HUES48 (cell line): ENCODE results near the gene OR11L1.

Experiments used
- H3K27ac ChIP-seq: one replicate; pipeline ENCODE4 v1.7.0; 2013; ENCODE audit warnings: low read depth, low read length, inconsistent platforms
- H3K27me3 ChIP-seq: 2 replicates; pipeline ENCODE4 v1.6.1; 2013; ENCODE audit warnings: mild to moderate bottlenecking, low read length; ENCODE audit not compliant: control insufficient read depth, insufficient read depth
- H3K36me3 ChIP-seq: 2 replicates; pipeline ENCODE4 v1.6.1; 2013; ENCODE audit warnings: low read length; ENCODE audit not compliant: control insufficient read depth, insufficient read depth
- H3K4me1 ChIP-seq: 2 replicates; pipeline ENCODE4 v1.6.1; 2013; ENCODE audit warnings: mild to moderate bottlenecking, low read length; ENCODE audit not compliant: control insufficient read depth, insufficient read depth
- H3K4me3 ChIP-seq: 2 replicates; pipeline ENCODE4 v1.5.1; 2013; ENCODE audit warnings: mild to moderate bottlenecking, low read depth, low read length
- H3K9ac ChIP-seq: 2 replicates; pipeline ENCODE4 v1.6.1; 2013; ENCODE audit warnings: mild to moderate bottlenecking, low read depth, low read length, moderate library complexity
- H3K9me3 ChIP-seq: 2 replicates; pipeline ENCODE4 v1.6.1; 2013; ENCODE audit warnings: low read length; ENCODE audit not compliant: control insufficient read depth, insufficient read depth

OR11L1 gene

DNA sequence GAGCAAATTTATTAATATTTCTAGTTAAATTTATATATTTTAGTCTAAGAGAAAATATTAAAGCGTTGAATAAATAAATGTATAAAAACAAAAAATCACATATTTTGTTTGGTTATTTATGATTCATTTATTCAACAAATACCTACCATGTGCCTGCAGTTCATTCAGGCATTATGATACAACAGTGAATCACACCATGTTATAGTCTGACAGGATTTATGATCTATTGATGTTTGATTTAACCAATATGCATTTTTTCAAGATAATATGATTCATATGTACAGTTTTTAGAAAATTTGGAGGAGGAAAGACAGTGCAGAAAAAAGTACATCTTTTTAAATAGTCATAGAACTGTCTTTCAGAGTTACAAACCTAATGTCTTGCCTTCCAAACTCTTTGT lies 7.9 kb upstream of the OR11L1 start:
- Histone ChIP-seq H3K4me1 (peaks cover 6% of the 10 kb centered on the region), H3K36me3 (no peaks in the 10 kb centered on the region), H3K27ac (no peak overlapping the region), H3K27me3 (no peaks in the 10 kb centered on the region), H3K9ac (no peak overlapping the region), H3K9me3 (no peaks in the 10 kb centered on the region), H3K4me3 (no peak overlapping the region)

DNA sequence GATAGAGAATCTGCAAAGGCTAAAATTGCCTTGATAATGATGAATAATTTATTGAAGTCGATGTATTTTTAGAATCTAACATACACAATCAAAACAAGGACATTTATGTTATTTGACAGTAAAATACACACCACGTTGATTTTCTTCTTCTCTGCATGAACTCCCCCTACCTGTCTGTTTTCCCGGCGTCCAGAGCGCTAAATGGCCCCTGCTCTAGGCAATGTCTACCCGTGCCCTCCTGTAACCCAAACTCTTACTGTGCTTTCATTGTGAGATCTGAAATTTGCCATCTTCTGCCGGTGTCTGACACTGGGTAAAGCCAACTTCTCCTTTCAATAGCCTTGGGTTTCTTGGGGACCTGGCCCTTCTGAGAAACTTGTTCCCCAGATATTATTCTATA lies 6.7 kb upstream of the OR11L1 start:
- Histone ChIP-seq H3K4me3 (no peak overlapping the region), H3K36me3 (no peaks in the 10 kb centered on the region), H3K27me3 (no peaks in the 10 kb centered on the region), H3K9ac (no peak overlapping the region), H3K27ac (no peak overlapping the region), H3K9me3 (no peaks in the 10 kb centered on the region), H3K4me1 (peaks cover 13% of the 10 kb centered on the region)

DNA sequence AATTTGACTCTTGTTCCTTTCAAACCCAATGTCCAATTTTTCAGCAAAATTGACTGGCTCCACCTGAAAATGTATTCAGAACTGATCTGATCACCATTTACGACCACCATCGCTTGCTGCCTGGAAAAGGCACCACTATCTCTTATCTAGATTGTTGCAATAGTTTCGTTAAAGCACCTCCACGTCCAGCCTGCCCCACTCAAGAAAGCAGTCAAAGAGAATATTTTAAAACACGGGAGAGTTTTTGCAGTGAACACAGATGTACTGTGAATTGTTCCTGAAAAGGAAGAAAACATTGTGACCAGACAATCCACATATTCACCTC lies 4.0 kb upstream of the OR11L1 start:
- Histone ChIP-seq H3K36me3 (no peaks in the 10 kb centered on the region), H3K9ac (no peak overlapping the region), H3K9me3 (no peaks in the 10 kb centered on the region), H3K4me3 (no peak overlapping the region), H3K27me3 (no peaks in the 10 kb centered on the region), H3K27ac (no peak overlapping the region), H3K4me1 (peaks cover 13% of the 10 kb centered on the region)

DNA sequence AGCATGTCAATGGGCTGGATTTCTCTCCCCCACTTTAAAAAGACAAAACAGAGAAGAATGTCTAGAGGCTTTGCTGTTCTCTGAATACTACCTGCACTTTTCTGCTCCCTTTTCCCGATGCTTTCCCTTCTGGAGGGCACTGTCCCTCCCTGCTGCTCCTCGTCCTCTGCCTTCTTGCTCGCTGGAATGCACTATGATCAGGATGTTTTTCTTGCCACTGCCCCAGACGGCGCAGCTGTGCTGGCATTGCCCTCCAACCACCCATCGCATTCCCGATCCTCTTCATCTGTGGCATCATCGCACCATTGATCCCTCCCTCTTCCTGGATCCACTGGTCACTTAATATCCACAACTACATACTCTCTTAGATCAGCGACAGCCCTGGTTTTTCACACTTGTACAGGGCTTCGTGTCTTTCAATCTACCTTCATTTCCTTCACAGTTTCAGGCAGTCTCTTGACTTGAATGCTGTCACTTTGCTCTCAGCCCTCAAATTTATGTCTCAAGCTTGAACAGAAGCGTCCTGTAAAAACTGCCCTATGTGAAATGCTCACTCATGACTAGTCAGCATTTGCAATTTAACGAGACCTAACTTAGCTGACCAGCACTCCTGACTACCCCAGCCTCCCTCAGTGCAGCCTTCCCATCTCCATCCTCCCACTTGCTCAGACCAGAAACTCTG lies 3.5 kb upstream of the OR11L1 start:
- Histone ChIP-seq H3K9me3 (no peaks in the 10 kb centered on the region), H3K4me3 (no peak overlapping the region), H3K27ac (no peak overlapping the region), H3K9ac (no peak overlapping the region), H3K27me3 (no peaks in the 10 kb centered on the region), H3K36me3 (no peaks in the 10 kb centered on the region), H3K4me1 (peaks cover 13% of the 10 kb centered on the region)

DNA sequence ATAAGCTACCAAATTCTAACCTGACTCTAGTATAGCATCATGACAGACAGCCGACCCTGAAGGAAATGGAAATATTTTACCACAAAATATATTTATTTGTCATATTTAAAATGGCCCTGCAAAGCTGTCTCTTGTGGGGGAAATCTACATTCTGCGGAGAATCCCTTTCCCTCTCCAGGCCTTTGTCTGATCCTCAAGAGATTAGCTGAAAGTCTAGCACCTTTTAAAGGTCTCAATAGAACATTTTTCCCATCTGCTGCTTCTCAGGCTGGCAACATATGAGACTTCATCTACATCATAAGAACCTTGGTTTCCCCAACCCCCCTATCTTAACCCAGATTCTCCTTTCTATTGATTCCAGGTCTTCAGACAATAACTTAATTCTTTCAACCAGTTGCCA lies 1.7 kb upstream of the OR11L1 start:
- Histone ChIP-seq H3K36me3 (no peaks in the 10 kb centered on the region), H3K9me3 (no peaks in the 10 kb centered on the region), H3K4me3 (no peak overlapping the region), H3K27me3 (no peaks in the 10 kb centered on the region), H3K4me1 (peaks cover 13% of the 10 kb centered on the region), H3K27ac (no peak overlapping the region), H3K9ac (no peak overlapping the region)

DNA sequence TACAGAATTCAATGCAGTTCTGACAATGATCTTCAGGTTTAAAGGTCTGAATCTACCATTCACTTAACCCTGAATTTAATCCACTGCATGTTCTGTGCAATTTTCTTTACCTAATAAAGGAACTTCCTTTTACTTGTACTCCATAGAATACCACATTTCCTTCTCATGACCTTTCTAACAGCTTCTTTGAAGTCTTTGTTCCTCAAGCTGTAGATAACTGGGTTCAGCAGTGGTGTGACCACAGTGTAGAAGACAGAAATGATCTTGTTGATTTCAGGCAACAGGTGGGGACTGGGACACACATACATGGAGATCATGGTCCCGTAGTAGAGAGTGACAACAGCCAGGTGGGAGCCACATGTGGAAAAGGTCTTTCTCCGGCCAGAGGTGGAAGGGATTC lies 878 bp downstream of the OR11L1 start:
- H3K9me3 ChIP-seq = no peaks in the 10 kb centered on the region
- no peak overlapping the region for H3K4me3 ChIP-seq
- H3K36me3 ChIP-seq = no peaks in the 10 kb centered on the region
- H3K9ac ChIP-seq = no peak overlapping the region
- no peaks in the 10 kb centered on the region for H3K27me3 ChIP-seq
- peaks cover 13% of the 10 kb centered on the region for H3K4me1 ChIP-seq
- no peak overlapping the region for H3K27ac ChIP-seq

DNA sequence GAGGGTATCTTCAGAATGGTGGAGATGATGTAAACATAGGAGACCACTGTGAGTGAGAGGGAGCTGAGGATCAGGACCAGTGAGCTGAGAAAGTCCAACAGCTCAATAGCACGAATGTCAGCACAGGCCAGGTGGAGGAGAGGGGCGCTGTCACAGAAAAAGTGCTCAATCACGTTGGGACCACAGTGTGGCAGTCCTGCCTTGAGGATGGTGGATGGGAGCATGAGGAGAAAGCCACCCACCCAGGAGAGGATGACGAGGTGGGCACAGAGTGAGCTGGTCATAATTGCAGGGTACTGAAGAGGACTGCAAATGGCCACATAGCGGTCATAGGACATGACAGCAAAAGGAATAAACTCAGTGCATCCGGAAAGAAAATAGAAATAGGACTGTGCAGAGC lies 8.1 kb downstream of the OR11L1 start:
- Histone ChIP-seq H3K27me3 (no peaks in the 10 kb centered on the region), H3K36me3 (no peaks in the 10 kb centered on the region), H3K9me3 (no peaks in the 10 kb centered on the region), H3K27ac (no peak overlapping the region), H3K4me3 (no peak overlapping the region), H3K9ac (no peak overlapping the region), H3K4me1 (no peaks in the 10 kb centered on the region)

DNA sequence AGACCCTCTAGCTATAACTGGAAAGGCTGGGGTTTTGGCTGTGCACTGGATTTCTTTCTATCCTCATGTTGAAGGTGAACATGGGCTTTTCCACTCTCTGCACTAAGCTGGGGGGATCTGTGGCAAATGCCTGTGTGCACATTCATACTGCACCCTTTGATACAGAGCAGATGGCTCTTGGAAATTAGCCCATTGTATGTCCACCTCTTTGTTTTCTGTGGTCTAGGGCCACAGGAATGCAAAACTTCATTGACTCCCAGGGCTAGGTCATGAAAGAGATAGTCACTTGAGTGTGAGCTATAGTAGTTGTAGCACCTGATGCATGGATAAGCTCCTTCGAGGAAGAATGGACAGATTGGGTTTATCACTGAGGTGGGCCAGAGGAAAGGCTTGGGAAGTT lies 12.0 kb downstream of the OR11L1 start:
- Histone ChIP-seq H3K36me3 (no peaks in the 10 kb centered on the region), H3K9me3 (no peaks in the 10 kb centered on the region), H3K9ac (no peak overlapping the region), H3K4me1 (peaks cover under 1% of the 10 kb centered on the region; the same call in 1 of the 2 replicates), H3K27ac (no peak overlapping the region), H3K4me3 (no peak overlapping the region), H3K27me3 (no peaks in the 10 kb centered on the region)

DNA sequence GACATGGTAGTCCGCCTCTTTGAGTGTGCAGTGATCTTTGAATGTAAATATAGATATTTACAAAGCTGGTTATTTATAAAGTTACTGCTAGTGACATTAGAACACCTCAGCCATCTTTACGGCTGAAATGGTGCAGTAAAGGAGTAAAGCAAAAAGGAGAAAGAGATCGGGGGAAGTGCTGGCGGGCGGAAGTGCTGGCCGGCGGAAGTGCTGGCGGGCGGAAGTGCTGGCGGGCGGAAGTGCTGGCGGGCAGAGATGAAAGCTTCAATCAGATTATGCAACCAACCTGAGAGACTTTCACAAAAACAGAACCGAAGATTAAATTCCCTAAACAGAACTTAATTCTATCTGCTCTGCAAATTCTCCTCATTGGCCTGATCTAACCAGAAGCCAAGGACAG lies 16.3 kb downstream of the OR11L1 start:
- Histone ChIP-seq H3K9ac (no peak overlapping the region), H3K36me3 (no peaks in the 10 kb centered on the region), H3K9me3 (no peaks in the 10 kb centered on the region), H3K27ac (no peak overlapping the region), H3K4me1 (peaks cover 13% of the 10 kb centered on the region; the same call in 1 of the 2 replicates), H3K27me3 (no peaks in the 10 kb centered on the region), H3K4me3 (no peak overlapping the region)

DNA sequence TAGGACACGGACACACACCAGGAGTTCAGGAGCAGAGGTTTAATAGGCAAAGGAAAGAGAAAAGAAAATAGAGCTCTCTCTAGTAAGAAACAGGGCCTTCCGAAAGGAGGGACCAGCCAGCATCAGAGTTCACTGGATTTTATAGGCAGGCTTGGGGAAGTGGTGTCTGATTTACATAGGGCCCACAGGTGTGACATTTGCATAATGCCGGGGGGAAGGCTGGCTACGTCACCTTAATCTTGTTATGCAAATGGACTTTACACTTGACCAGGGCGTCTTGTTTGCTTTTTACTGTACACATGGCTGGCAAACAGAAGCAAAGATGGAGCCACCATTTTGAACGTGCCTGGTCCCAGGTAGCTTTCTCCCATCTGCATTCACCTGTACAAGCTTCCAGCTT lies 17.7 kb downstream of the OR11L1 start, which contains the start of gene OR14A16:
OR14A16 (minus strand) TSS at position 97 of the 400 bp plus-strand sequence. CDS start 8,390 bp downstream, outside the sequence.
- peaks cover 13% of the 10 kb centered on the region; the same call in 1 of the 2 replicates for H3K4me1 ChIP-seq
- no peak within 1 kb of the TSS for H3K27ac ChIP-seq
- no peak within 1 kb of the TSS for H3K4me3 ChIP-seq
- no peaks in the 10 kb centered on the region for H3K9me3 ChIP-seq
- H3K36me3 ChIP-seq = no peaks in the 10 kb centered on the region
- H3K9ac ChIP-seq = no peak within 1 kb of the TSS
- no peaks in the 10 kb centered on the region for H3K27me3 ChIP-seq

DNA sequence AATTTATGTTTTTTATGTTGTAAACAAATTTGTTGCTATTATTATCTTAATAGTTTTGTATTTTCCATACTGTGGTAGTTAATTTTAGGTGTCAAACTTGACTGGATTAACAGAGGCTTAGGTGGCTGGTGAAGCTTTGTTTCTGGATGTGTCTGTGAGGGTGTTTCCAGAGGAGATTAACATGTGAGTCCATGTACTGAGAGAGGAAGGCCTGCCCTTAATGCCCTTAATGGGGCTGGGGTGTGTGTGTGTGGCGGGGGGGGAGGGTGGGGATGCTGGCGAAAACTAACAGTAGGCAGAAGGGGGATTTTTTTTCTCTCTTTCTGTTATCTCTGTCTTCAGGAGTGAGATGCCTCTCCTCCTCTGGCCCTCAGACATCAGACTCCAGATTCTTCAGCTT lies 19.6 kb downstream of the OR11L1 start:
- no peaks in the 10 kb centered on the region for H3K9me3 ChIP-seq
- H3K9ac ChIP-seq = no peak overlapping the region
- H3K36me3 ChIP-seq = no peaks in the 10 kb centered on the region

More for the DNA sequence above, 19.6 kb downstream of the OR11L1 start:
- Histone ChIP-seq H3K27me3 (no peaks in the 10 kb centered on the region), H3K27ac (no peak overlapping the region), H3K4me3 (no peak overlapping the region), H3K4me1 (peaks cover 13% of the 10 kb centered on the region; the same call in 1 of the 2 replicates)
